Spleen (tissue), 11 donors: Measurements from ENCODE around the gene CFAP70. TPM values are rescaled to one million over a fixed set of nuclear protein-coding genes. Genes with fewer than 3 reads are reported as not detected.
"Not testable (repeated sequence)": the region's sequence is repeated elsewhere in the genome, so short reads cannot be mapped to it uniquely, and the experiment has no call there.

Experiments used
- DNase-seq: peaks from one replicate; pipeline ENCODE4 v3.0.0-alpha.2; 2020
- H3K27ac ChIP-seq, 8 donors: fragments of 200-600 bp; sonication (generic) in 7 of 8; 1 replicate in 4 of 8; 2 replicates in 4 of 8; pipeline versions ENCODE4 v1.5.0 to v1.8.0; 2016 to 2021; ENCODE audit warnings: inconsistent platforms in 4 of 8, mild to moderate bottlenecking in 4 of 8, moderate library complexity in 1 of 8
- H3K27me3 ChIP-seq, 7 donors: fragments of 200-600 bp; sonication (generic) in 6 of 7; replicated peaks in 1 of 7; 1 replicate in 4 of 7; 2 replicates in 3 of 7; pipeline versions ENCODE4 v1.5.0 to v1.8.0; 2016 to 2021; ENCODE audit warnings: inconsistent platforms in 3 of 7, mild to moderate bottlenecking in 1 of 7
- H3K36me3 ChIP-seq, 6 donors: fragments of 200-600 bp; sonication (generic) in 5 of 6; 1 replicate in 4 of 6; 2 replicates in 2 of 6; pipeline versions ENCODE4 v1.5.0 to v1.8.0; 2016 to 2021; ENCODE audit warnings: inconsistent platforms in 2 of 6
- H3K4me1 ChIP-seq, 6 donors: fragments of 200-600 bp; sonication (generic) in 5 of 6; 1 replicate in 3 of 6; 2 replicates in 3 of 6; pipeline versions ENCODE4 v1.5.0 to v1.8.0; 2016 to 2021; ENCODE audit warnings: inconsistent platforms in 3 of 6
- H3K4me3 ChIP-seq, 8 donors: fragments of 200-600 bp; sonication (generic) in 7 of 8; 1 replicate in 4 of 8; 2 replicates in 4 of 8; pipeline versions ENCODE4 v1.5.0 to v1.8.0; 2016 to 2021; ENCODE audit warnings: inconsistent platforms in 4 of 8, mild to moderate bottlenecking in 4 of 8, moderate library complexity in 2 of 8
- H3K9me3 ChIP-seq, 8 donors: fragments of 200-600 bp; sonication (generic) in 7 of 8; 1 replicate in 4 of 8; 2 replicates in 4 of 8; pipeline versions ENCODE4 v1.5.0 to v1.8.0; 2016 to 2021; ENCODE audit warnings: inconsistent platforms in 4 of 8
- POLR2A ChIP-seq, 3 donors: fragments of 450-650 bp; IDR thresholded peaks; one replicate each; pipeline ENCODE4 v1.5.1; 2017; ENCODE audit warnings: antibody characterized with exemption in 3 of 3, mild to moderate bottlenecking in 1 of 3
- POLR2AphosphoS5 ChIP-seq, 3 donors: sonication (generic); formaldehyde crosslinking; IDR thresholded peaks; one replicate each; pipeline ENCODE4 v1.5.1; 2017; ENCODE audit warnings: antibody characterized with exemption in 3 of 3
- WGBS, 5 donors: extraction: QIAGEN DNeasy Blood & Tissue Kit in 3 of 5; methylation state at CpG; one replicate each; pipeline versions ENCODE4 v1.1.5 to v1.1.7; 2013 to 2018; 5-methylcytosine and 5-hydroxymethylcytosine counted together
- intact Hi-C: fragments of 100-400 bp; cut with DNase I; formaldehyde crosslinking; loops from one replicate; pipeline ENCODE4 v1.15.0; 2023; ENCODE audit warnings: low total_unique reads
- polyA plus RNA-seq, 3 donors: library from polyadenylated mRNA; stranded (reverse); fragments of 200-250 nt; gene quantifications; one replicate each; pipeline ENCODE4 v1.2.1, GENCODE V29; 2013
- total RNA-seq, 7 donors: library from RNA; depleted of rRNA in 3 of 7; stranded (reverse); fragments of >200 nt in 3 of 7; fragmentation: NEBNext Ultra II Directional in 4 of 7; extraction: Animal tissue kit (Norgen Biotek cat#: 25700) in 4 of 7; gene quantifications; one replicate each; pipeline versions ENCODE4 v1.1.0 to v1.2.1, GENCODE V29; 2016 to 2021
- TF ChIP-seq, protein P1 (sequence below), 11 experiments: fragments of 200-600 bp in 7 of 11; fragments of 450-650 bp in 4 of 11; sonication (generic) in 4 of 11; IDR thresholded peaks in 8 of 11; conservative IDR thresholded peaks in 3 of 11; 1 replicate in 7 of 11; 2 replicates in 4 of 11; pipeline versions ENCODE4 v1.4.0 to v1.8.0; 2016 to 2021; ENCODE audit warnings: antibody characterized with exemption in 11 of 11, inconsistent platforms in 4 of 11, mild to moderate bottlenecking in 1 of 11
- donor health status: healthy with polysubstance abuse.
- donor health status: DM: no; HTN: no; CAD: no; lungs with moderate emphysema.
- donor health status: DM: no; HTN: no; CAD: no.
- donor health status: Bipolar disorder and iron deficiency.
- donor health status: healthy.
- donor health status: DM: no; HTN: no; CAD: no.
- donor health status: DM: yes; HTN: yes; CAD: no.

The CFAP70 gene
- total and polyA plus RNA-seq, 10 donors = 1.3 to 5.7 (median 3.0) TPM

- Histone ChIP-seq H3K36me3 (no peaks in the 10 kb centered on the region), H3K4me1 (peaks cover 0 to 6% (median 0%) of the 10 kb centered on the region in 6 donors), H3K9me3 (peaks cover 0 to 23% (median 13%) of the 10 kb centered on the region in 8 donors), H3K27me3 (no peaks in the 10 kb centered on the region), H3K4me3 (no peak overlapping the region), H3K27ac (no peak overlapping the region)
- intact Hi-C loops = loop anchor here (10.0 kb wide), 1 partner anchor 383 kb away; the partner anchor contains the start of gene MYOZ1
- 89 to 97% (median 94%) methylated on average over 9 of the region's 9 CpGs for WGBS, 5 donors
- no peak for DNase-seq
- TF ChIP-seq, protein P1, sequence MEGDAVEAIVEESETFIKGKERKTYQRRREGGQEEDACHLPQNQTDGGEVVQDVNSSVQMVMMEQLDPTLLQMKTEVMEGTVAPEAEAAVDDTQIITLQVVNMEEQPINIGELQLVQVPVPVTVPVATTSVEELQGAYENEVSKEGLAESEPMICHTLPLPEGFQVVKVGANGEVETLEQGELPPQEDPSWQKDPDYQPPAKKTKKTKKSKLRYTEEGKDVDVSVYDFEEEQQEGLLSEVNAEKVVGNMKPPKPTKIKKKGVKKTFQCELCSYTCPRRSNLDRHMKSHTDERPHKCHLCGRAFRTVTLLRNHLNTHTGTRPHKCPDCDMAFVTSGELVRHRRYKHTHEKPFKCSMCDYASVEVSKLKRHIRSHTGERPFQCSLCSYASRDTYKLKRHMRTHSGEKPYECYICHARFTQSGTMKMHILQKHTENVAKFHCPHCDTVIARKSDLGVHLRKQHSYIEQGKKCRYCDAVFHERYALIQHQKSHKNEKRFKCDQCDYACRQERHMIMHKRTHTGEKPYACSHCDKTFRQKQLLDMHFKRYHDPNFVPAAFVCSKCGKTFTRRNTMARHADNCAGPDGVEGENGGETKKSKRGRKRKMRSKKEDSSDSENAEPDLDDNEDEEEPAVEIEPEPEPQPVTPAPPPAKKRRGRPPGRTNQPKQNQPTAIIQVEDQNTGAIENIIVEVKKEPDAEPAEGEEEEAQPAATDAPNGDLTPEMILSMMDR (IDR thresholded peaks at IDR 0.05 in 8 of 11, conservative IDR thresholded peaks at IDR 0.05 in 3 of 11) = no peak
- TF ChIP-seq POLR2AphosphoS5 (IDR thresholded peaks at IDR 0.05) (no peak), POLR2A (IDR thresholded peaks at IDR 0.05) (no peak)
These were observed 97.2 kb downstream of the CFAP70 start for GRCh38 chr10:73261362-73261995.

DNA sequence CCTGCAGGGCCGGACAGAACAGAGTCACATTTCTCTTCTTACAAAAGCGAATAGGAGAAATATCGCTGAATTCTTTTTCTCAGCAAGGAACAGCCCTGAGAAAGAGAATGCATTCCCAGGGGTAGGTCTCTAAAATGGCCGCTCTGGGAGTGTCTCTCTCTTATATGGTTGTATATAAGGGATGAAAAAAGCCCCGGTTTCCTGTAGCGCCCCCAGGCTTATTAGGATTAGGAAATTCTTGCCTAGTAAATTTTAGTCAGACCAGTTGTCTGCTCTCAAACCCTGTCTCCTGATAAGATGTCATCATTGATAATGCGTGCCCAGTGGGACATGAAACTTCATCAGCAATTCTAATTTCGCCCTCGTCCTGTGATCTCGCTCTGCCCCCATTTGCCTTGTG lies 100.1 kb downstream of the CFAP70 start:
- H3K36me3 ChIP-seq, H3K4me3 ChIP-seq, DNase-seq, H3K4me1 ChIP-seq, H3K27me3 ChIP-seq, H3K27ac ChIP-seq, intact Hi-C loops: not testable (repeated sequence)
- 95 to 98% (median 97%) methylated on average over 10 of the region's 10 CpGs for WGBS, 5 donors
- H3K9me3 ChIP-seq = peaks cover 0 to 23% (median 13%) of the 10 kb centered on the region in 8 donors

GRCh38 chr10:73253225-73253555 lies 105.5 kb downstream of the CFAP70 start:
- TF ChIP-seq POLR2AphosphoS5 (IDR thresholded peaks at IDR 0.05) (no peak), POLR2A (IDR thresholded peaks at IDR 0.05) (no peak)
- TF ChIP-seq, protein P1 (IDR thresholded peaks at IDR 0.05 in 8 of 11, conservative IDR thresholded peaks at IDR 0.05 in 3 of 11) = no peak
- WGBS, 5 donors = 0 to 2% (median 0%) methylated on average over 4 of the region's 4 CpGs
- Histone ChIP-seq H3K27ac (peak overlapping the region; percentile 84 to 97 (median 92)), H3K27me3 (no peaks in the 10 kb centered on the region), H3K36me3 (peaks cover 0 to 33% (median 12%) of the 10 kb centered on the region in 6 donors), H3K9me3 (peaks cover 0 to 3% (median 0%) of the 10 kb centered on the region in 8 donors), H3K4me3 (peak overlapping the region; percentile 70 to 91 (median 82)), H3K4me1 (peaks cover 18 to 50% (median 34%) of the 10 kb centered on the region in 6 donors)
- no peak for DNase-seq
- intact Hi-C loops = no loop called here

- intact Hi-C loops = no loop called here
- peak within 1 kb of the TSS; percentile 84 to 97 (median 92) for H3K27ac ChIP-seq
- H3K36me3 ChIP-seq = peaks cover 0 to 33% (median 12%) of the 10 kb centered on the region in 6 donors
- TF ChIP-seq POLR2AphosphoS5 (IDR thresholded peaks at IDR 0.05) = peak; percentile 96 to 97 (median 96)
- TF ChIP-seq, protein P1 (IDR thresholded peaks at IDR 0.05 in 8 of 11, conservative IDR thresholded peaks at IDR 0.05 in 3 of 11) = peak in 5 of 11 experiments; percentile 10 to 37 (median 28)
- TF ChIP-seq POLR2A (IDR thresholded peaks at IDR 0.05) = peak; percentile 18 to 78 (median 45)
- H3K4me1 ChIP-seq = peaks cover 22 to 56% (median 39%) of the 10 kb centered on the region in 6 donors
- 0 to 1% (median 0%) methylated on average over 21 to 51 of the region's 51 CpGs for WGBS, 5 donors
- H3K27me3 ChIP-seq = no peaks in the 10 kb centered on the region
- peak within 1 kb of the TSS; percentile 70 to 91 (median 82) for H3K4me3 ChIP-seq
- peak; percentile 95 for DNase-seq
- no peaks in the 10 kb centered on the region for H3K9me3 ChIP-seq
These were observed 106.0 kb downstream of the CFAP70 start, which contains the start of gene MRPS16 for GRCh38 chr10:73252445-73253224. MRPS16 (minus strand) TSS chr10:73252644; CDS start chr10:73252482, 162 bp downstream.
